SK-N-SH (cell line): ENCODE data around the gene HSPA14.

Source experiments
- CTCF ChIP-seq: fragments of 200-600 bp; sonication (generic); IDR thresholded peaks from 2 replicates; pipeline ENCODE4 v1.6.1; 2017; ENCODE audit warnings: antibody characterized with exemption, mild to moderate bottlenecking, moderate library complexity
- EP300 ChIP-seq, 2 experiments: IDR thresholded peaks; 2 replicates each; pipeline versions ENCODE4 v1.4.0 to v1.6.1; 2012; ENCODE audit warnings: borderline replicate concordance in 1 of 2, low read depth in 1 of 2, low read length in 1 of 2
- EZH2phosphoT487 ChIP-seq: fragments of 200-600 bp; sonication (generic); IDR thresholded peaks from 2 replicates; pipeline ENCODE4 v1.6.1; 2017; ENCODE audit warnings: low read depth, mixed run types, mild to moderate bottlenecking, antibody characterized with exemption, moderate library complexity, borderline replicate concordance
- FOXJ3 ChIP-seq: sonication (generic); formaldehyde crosslinking; IDR thresholded peaks from 2 replicates; pipeline ENCODE4 v1.5.1; 2020; ENCODE audit warnings: mild to moderate bottlenecking, missing genetic modification reagents
- GATA2 ChIP-seq: sonication (generic); formaldehyde crosslinking; IDR thresholded peaks from 2 replicates; pipeline ENCODE4 v1.5.0; 2020; ENCODE audit warnings: mild to moderate bottlenecking, missing genetic modification reagents
- JUND ChIP-seq: IDR thresholded peaks from 2 replicates; pipeline ENCODE4 v1.4.0; 2012
- PBX3 ChIP-seq: IDR thresholded peaks from 2 replicates; pipeline ENCODE4; 2012
- POLR2AphosphoS5 ChIP-seq: IDR thresholded peaks from 2 replicates; pipeline ENCODE4 v1.6.1; 2012; ENCODE audit warnings: low read depth, low read length
- RAD21 ChIP-seq: IDR thresholded peaks from 2 replicates; pipeline ENCODE4 v1.6.1; 2012; ENCODE audit warnings: mild to moderate bottlenecking, low read length
- RFX5 ChIP-seq: IDR thresholded peaks from 2 replicates; pipeline ENCODE4 v1.6.1; 2012; ENCODE audit warnings: mild to moderate bottlenecking, improper control_type of control experiment, low read length
- TCF12 ChIP-seq: IDR thresholded peaks from 2 replicates; pipeline ENCODE4 v1.4.0; 2012
- USF1 ChIP-seq: IDR thresholded peaks from 2 replicates; pipeline ENCODE4 v1.4.0; 2012; ENCODE audit warnings: low read depth, borderline replicate concordance
- USF2 ChIP-seq: fragments of 150-350 bp; IDR thresholded peaks from 2 replicates; pipeline ENCODE4 v1.6.1; 2017; ENCODE audit warnings: antibody characterized with exemption, low read length, low read depth, borderline replicate concordance

GRCh38 chr10:14879124-14879927 is 41.2 kb downstream of the HSPA14 start:
- no peak for TF ChIP-seq PBX3
- TF ChIP-seq USF2 = no peak
- no peak for TF ChIP-seq JUND
- TF ChIP-seq CTCF = no peak
- TF ChIP-seq EZH2phosphoT487 = no peak
- TF ChIP-seq EP300 (IDR thresholded peaks at IDR 0.05; ENCODE audit: borderline replicate concordance in 1 of 2, low read depth in 1 of 2, low read length in 1 of 2) = no peak
- no peak for TF ChIP-seq GATA2 (CRISPR knock-in tag)
- no peak for TF ChIP-seq TCF12
- TF ChIP-seq USF1 = no peak
- no peak for TF ChIP-seq RAD21
- no peak for TF ChIP-seq FOXJ3 (CRISPR knock-in tag)
- no peak for TF ChIP-seq POLR2AphosphoS5
- no peak for TF ChIP-seq RFX5
